Ishikawa (cell line): ENCODE measurements around the gene RPL5.

Source experiments
- CEBPB ChIP-seq: IDR thresholded peaks from 2 replicates; pipeline ENCODE4 v1.6.1; 2012
- CREB1 ChIP-seq: IDR thresholded peaks from 2 replicates; pipeline ENCODE4 v1.6.1; 2012; ENCODE audit warnings: low read depth
- EGR1 ChIP-seq: IDR thresholded peaks from 2 replicates; pipeline ENCODE4 v1.6.1; 2012
- EP300 ChIP-seq: IDR thresholded peaks from 2 replicates; pipeline ENCODE4 v1.6.1; 2012; ENCODE audit warnings: borderline replicate concordance
- FOXM1 ChIP-seq: IDR thresholded peaks from 2 replicates; pipeline ENCODE4 v1.6.1; 2012; ENCODE audit warnings: low read depth, borderline replicate concordance
- NFIC ChIP-seq: IDR thresholded peaks from 2 replicates; pipeline ENCODE4 v1.6.1; 2012
- RAD21 ChIP-seq: IDR thresholded peaks from 2 replicates; pipeline ENCODE4 v1.6.1; 2012; ENCODE audit warnings: low read depth
- TAF1 ChIP-seq: IDR thresholded peaks from 2 replicates; pipeline ENCODE4 v1.6.1; 2012; ENCODE audit warnings: low read depth, mild to moderate bottlenecking
- TCF12 ChIP-seq: IDR thresholded peaks from 2 replicates; pipeline ENCODE4 v1.6.1; 2012; ENCODE audit warnings: low read depth
- TEAD4 ChIP-seq: IDR thresholded peaks from 2 replicates; pipeline ENCODE4 v1.6.1; 2012
- USF1 ChIP-seq: IDR thresholded peaks from 2 replicates; pipeline ENCODE4 v1.6.1; 2012
- YY1 ChIP-seq: IDR thresholded peaks from 2 replicates; pipeline ENCODE4 v1.6.1; 2012; ENCODE audit warnings: low read depth
- ZBTB7A ChIP-seq: IDR thresholded peaks from 2 replicates; pipeline ENCODE4 v1.6.1; 2012; ENCODE audit warnings: low read depth
- TF ChIP-seq, protein P1 (sequence below): IDR thresholded peaks from 2 replicates; pipeline ENCODE4 v1.6.1; 2012; ENCODE audit warnings: low read depth, mild to moderate bottlenecking
- TF ChIP-seq, protein P2 (sequence below): IDR thresholded peaks from 2 replicates; pipeline ENCODE4 v1.6.1; 2012

Gene RPL5

GRCh38 chr1:92833840-92834239 lies 2.0 kb downstream of the RPL5 start:
- TF ChIP-seq CEBPB (no peak), EP300 (no peak), CREB1 (no peak), TEAD4 (no peak), TAF1 (no peak), TCF12 (no peak), NFIC (no peak), ZBTB7A (no peak), EGR1 (no peak), RAD21 (no peak)
- TF ChIP-seq, protein P1, sequence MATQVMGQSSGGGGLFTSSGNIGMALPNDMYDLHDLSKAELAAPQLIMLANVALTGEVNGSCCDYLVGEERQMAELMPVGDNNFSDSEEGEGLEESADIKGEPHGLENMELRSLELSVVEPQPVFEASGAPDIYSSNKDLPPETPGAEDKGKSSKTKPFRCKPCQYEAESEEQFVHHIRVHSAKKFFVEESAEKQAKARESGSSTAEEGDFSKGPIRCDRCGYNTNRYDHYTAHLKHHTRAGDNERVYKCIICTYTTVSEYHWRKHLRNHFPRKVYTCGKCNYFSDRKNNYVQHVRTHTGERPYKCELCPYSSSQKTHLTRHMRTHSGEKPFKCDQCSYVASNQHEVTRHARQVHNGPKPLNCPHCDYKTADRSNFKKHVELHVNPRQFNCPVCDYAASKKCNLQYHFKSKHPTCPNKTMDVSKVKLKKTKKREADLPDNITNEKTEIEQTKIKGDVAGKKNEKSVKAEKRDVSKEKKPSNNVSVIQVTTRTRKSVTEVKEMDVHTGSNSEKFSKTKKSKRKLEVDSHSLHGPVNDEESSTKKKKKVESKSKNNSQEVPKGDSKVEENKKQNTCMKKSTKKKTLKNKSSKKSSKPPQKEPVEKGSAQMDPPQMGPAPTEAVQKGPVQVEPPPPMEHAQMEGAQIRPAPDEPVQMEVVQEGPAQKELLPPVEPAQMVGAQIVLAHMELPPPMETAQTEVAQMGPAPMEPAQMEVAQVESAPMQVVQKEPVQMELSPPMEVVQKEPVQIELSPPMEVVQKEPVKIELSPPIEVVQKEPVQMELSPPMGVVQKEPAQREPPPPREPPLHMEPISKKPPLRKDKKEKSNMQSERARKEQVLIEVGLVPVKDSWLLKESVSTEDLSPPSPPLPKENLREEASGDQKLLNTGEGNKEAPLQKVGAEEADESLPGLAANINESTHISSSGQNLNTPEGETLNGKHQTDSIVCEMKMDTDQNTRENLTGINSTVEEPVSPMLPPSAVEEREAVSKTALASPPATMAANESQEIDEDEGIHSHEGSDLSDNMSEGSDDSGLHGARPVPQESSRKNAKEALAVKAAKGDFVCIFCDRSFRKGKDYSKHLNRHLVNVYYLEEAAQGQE = no peak

DNA sequence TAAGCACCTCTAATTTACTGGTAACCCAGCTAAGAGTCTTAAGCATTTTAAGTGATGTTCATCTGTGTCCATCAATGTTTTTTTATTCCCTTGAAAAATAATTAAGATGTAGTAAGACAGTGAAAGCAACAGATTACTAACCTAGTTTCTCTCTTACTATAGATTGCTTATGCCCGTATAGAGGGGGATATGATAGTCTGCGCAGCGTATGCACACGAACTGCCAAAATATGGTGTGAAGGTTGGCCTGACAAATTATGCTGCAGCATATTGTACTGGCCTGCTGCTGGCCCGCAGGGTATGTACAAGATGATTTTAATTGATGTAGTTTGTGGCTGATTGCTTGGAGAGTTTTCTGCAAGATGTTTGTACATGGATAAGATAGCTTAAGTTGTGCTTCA lies 2.8 kb downstream of the RPL5 start:
- no peak for TF ChIP-seq CREB1
- TF ChIP-seq ZBTB7A = no peak
- TF ChIP-seq FOXM1 = no peak
- no peak for TF ChIP-seq TEAD4
- no peak for TF ChIP-seq YY1
- TF ChIP-seq, protein P1 = no peak

GRCh38 chr1:92837062-92837461 lies 5.2 kb downstream of the RPL5 start:
- TF ChIP-seq FOXM1 (no peak), CEBPB (no peak), TEAD4 (no peak), RAD21 (no peak), USF1 (no peak), TCF12 (no peak), EGR1 (no peak), TAF1 (no peak), EP300 (no peak), YY1 (no peak), ZBTB7A (no peak), CREB1 (no peak), NFIC (no peak)
- TF ChIP-seq, protein P1 = no peak
- TF ChIP-seq, protein P2, sequence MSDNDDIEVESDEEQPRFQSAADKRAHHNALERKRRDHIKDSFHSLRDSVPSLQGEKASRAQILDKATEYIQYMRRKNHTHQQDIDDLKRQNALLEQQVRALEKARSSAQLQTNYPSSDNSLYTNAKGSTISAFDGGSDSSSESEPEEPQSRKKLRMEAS = no peak

- TF ChIP-seq NFIC (no peak), TAF1 (no peak), RAD21 (no peak), YY1 (no peak), EP300 (no peak), TCF12 (no peak), CEBPB (no peak), USF1 (no peak), FOXM1 (no peak), EGR1 (no peak), TEAD4 (no peak)
- TF ChIP-seq, protein P1 = no peak
- TF ChIP-seq, protein P2 = no peak
Measured at GRCh38 chr1:92838519-92838918, 6.7 kb downstream of the RPL5 start.
